HG03135 (cell line): Measurements from ENCODE around the gene SLC22A23.

Experiments used
- ATAC-seq: cut with Tn5 transposase; IDR thresholded peaks from one replicate; pipeline ENCODE4 v1.9.1; 2021; ENCODE audit warnings: mild to moderate bottlenecking, moderate library complexity; ENCODE audit not compliant: unreplicated experiment

Gene SLC22A23

DNA sequence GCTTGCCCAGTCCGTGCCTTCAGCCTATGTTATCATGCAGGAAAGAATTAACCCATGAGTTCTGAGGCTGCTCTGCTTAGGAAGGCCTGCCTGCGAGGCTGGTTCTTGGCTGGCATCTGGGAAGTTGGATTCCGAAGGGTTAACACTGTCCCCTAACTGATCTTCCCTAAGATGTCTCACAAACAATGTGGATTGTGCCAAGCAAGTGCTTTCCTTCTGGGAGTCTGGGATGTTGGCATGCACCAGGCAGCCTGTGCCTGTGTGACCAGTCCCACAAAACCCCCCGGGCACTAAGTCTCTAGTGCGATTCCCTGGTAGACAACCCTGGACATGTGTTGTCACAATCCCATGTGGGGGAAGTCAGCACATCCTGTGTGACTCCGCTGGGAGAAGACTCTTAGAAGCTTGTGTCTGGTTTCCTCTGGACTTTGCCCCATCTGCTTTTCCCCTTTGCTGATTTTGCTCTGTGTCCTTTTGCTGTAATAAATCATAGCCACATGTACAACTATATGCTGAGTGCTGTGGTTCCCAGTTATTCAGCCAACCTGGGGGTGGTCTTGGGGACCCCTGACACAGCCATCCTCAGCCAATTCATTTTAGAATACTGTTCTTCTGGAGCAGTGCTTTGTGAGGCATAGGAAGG lies 83.8 kb downstream of the SLC22A23 start:
- no peak for ATAC-seq

DNA sequence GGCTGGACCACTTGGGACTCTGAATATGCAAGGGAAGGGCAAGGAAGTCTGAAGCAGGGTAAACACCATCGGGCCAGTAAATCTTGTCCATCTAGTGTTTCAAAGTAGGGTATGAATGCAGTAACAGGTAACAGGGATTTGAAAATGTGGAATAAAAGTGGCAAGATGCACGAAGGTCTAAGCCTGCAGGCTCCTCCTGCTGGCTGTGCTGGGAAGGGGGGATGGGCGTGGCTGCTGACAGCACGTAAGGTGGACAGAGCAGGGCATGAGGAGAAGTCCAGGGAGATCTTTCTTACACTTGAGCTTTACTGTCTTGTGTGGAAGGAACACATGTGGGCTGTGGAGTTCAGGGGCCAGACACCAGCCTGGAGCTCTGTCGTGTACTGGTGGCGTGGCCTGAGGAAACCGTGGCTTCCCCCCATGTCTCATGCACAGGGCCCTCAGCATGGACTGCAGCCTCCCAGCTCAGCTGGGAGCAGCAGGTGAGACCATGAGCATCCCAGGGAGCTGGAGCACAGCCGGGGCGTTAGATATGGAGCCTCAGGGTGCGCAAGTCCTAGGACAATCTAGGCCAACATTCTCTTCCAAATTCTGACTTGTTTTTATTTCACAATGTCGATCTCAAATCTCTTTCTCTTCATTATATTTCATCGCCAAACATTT lies 84.5 kb downstream of the SLC22A23 start:
- ATAC-seq, result no peak

DNA sequence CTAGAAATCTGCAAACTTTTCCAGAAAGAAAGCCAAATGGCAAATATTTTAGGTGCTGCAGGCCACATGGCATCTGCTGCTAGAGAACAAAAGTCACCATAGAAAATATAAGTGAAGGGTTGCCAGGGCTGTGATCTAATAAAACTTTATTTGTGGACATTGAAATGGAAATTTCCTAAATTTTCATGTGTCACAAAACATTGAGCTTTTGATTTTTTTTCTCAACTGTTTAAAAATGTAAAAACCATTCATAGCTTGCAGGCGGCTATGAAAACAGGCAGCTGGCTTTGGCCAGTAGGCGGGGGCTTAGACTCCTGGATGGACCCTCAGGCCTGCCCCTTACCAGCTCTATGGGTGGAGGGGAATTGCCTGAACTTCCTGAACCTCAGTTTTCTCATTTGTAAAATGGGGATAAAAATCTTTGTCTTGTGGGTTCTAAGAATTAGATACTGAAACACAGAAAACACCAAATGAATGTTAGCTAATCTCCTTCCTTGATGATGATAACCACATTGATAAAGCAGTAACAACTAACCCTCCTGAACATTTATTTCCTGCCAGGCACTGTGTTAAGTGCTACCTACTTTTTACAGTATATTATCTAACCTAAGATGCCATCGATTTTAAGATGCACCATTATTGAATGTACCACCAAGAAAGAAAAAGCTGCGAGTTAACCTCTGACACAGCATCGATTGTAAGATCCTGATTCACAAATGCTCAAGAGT lies 85.5 kb downstream of the SLC22A23 start:
- no peak for ATAC-seq

DNA sequence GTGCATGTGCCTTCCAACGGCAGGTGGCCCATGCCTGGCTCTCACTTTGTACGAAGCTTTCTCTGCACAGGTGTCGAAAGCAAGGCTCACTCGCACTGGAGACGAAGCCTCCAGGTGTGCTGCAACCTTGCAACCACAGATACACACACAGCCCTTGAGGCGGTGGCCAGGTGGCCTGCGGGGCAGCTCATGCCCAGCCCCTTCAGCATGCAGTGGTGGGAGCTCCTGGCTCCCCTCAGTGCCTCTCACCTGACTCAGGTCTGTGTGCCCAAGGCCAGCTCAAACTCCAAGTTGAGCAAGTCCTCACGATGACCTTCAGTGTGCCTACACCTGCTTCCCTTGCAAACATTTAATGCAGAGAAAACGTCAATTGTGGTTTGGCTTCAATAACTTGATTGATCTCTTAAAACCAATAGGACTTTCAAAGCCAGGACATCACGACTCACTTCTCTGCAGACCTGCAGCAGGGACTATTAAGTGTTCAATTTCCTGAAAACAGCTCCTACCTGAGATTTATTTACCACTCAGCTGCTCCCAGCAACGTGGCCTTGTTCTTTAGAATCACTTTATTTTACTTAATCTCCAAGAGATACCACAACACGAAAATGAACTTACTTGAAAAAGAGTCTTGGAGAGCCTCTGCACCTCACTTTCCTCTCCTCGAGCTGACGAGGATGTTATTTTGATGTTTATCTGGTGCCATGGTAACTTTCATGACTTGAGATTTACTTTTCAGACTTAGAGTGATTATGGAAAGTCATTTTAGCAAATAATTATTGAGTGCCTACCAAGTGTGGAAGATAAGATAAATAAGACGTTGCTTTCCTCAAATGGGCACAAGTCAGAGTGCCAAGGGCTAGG lies 86.3 kb downstream of the SLC22A23 start:
- no peak for ATAC-seq

DNA sequence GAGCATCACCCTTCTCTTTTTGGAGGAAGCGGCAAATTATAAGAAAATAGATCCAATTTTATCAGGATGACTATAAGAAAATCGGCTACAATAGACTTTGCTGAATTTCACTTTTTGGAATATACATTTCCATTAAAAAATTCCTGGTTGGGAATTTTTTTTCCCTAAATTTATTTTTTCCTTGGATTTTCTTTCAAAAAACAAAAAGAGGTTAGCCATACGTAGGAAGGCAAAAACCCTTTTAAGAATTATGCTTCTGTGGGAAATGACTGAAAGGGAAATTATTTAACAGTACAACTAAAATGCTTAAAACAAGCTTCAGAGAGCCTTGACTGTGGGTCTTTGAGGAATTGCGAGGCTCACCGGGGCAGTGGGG lies 86.9 kb downstream of the SLC22A23 start:
- ATAC-seq, result no peak

DNA sequence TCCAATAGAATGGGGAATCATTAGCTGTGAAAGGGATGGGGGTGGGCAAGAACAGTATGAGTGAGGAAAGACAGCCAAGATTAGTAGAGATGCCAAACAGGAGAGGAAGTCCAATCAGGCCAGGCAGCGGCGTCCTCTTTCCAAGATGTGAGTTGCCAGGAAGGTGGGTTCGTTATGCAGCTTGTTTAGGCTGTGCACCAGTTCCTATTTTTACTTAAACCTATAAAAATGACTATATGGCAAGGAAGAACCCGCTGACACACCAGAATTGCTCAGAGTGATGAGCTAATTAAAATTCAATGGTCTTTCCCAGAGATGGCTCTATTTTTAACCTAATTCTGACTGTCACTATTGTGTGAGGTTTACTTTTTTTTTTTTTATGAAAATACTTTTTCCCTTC lies 88.2 kb downstream of the SLC22A23 start:
- no peak for ATAC-seq

DNA sequence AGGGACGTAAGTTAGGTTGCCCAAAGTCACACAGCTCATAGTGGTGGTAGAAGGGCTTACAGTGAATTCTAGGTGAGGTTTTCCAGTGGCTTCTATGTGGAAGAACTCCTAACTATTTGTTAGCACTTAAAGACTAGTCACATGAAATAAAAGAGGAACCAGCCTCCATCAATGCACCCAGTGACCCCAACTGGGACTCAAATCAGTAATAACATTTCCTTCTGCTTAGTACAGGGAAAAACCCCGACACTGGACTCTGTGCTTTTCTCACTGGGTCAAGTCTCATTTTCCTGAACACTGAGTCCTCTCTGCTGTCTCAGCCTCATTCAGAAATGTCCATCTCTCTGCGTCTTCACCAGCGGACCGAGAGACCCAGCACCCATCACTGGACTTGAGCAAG lies 89.2 kb downstream of the SLC22A23 start:
- no peak for ATAC-seq

DNA sequence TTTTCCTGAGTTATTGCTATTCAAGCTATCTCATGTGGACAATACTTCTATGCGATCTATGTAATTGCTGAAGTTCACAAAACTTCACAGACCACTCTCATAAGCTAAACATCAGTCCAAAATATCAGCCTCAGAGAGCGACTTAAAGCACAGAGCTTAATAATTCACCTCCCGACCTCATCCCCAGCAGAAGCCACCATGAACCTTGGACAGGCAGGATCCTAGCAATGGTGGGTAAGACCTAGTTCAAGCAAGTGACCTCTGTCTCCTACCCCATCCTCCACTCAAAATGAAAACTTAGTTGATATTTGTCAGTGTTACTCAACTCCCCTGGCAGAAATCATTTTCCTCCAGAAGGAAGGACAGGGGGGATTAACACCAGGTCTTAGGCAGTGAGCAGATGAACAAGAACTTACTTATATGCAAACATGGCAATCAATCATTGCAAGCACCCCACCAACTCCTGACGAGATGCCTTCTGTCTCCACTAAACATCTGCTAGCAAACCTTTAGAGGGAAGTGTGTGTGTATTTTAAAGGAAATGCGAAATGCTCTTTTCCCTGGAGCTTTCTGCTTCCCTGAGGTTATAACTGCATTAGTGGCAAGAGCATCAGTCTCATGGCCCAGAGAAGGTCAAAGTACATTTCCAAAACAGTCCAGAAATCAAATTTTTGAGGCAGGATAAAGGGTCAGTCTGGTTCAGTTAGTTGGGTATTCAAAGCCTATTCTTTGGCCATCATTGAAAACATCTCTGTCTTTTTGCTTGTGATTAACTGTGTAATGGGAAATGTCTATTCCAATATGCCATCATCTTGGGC lies 90.0 kb downstream of the SLC22A23 start:
- ATAC-seq, result no peak

DNA sequence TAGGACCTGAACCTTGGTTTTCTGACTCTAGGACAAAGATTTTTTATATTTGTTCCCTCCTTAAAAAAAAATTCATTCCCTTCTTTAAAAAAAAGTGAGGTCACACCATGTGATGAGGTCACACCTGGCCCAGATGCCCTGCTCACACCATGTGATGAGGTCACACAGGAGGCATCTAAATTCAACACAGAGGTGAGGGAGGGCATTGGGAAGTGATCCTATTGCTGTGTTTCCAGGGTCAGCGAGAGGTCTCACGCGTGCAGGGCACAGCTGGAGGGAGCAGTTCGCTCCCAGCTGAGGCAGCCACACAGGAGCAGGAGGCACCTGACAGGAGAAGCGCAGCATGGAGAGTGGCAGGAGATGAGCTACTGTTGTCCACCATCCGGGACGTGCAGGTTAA lies 92.5 kb downstream of the SLC22A23 start:
- no peak for ATAC-seq

DNA sequence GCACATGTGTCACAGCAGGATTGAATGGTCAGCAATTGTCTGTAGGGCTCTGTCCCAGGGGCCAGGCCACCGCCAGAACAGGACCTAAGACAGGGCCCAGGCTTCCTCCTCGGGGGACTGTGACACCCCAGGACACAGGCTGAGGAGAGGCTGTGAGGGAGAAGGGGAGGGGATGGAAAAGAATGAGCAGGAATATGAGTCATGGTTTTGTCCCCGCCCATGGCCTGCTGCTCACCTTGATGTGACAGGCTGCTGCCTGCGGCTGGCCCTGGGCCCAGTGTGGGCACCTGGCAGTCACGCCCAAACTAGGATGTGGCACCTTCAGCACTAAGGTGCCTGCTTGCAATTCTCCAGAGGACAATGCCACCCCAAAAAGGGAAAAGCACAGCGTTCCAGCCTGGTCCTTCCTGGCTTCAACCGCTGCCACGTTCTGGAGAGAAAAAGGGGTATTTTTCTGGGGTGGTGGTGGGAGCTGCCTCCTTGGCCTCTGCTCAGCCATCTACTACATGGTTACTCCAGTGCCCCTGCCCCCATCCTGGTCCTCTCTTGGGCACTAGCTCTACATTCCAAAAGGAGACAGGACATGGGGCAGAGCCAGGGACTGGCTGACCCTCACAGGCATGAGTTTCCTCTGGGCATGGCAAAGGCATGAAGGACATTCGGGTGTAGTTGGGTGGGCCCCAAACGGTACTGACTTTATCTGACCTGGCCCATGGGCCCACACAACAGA lies 93.4 kb downstream of the SLC22A23 start:
- ATAC-seq, result no peak

DNA sequence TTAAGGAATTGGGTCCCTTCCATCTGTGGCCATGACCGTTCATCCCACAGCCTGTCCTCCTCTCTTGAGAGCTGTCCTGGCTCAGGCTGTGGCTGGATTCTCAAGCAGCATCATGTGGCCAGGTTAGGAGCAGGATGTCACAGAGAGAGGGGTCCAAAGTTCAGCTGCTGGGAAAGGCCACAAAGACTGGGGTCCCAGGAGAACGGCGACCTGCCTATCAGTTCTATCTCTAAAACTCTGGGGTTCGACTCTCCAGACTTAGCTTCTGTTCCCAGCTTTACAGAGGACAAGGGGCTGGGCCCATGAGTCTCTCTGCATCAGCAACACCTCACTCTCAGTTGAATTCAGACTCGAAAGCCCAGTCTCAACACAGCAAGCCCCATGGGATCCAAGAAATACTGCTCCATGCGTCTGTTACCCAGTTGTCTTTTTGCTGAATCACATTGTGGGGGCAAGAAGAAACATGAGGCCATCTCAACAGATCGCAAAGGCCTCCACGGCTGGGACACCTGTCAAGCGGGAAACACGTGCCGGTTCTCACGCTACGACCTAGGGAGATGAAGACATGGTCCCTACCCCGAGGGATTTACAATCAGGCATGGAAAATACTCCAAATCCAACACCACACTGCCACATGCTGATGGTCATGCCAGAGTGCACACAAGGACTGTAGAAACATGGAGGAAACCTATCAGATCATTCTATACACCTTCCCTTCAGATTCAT lies 95.4 kb downstream of the SLC22A23 start:
- no peak for ATAC-seq

DNA sequence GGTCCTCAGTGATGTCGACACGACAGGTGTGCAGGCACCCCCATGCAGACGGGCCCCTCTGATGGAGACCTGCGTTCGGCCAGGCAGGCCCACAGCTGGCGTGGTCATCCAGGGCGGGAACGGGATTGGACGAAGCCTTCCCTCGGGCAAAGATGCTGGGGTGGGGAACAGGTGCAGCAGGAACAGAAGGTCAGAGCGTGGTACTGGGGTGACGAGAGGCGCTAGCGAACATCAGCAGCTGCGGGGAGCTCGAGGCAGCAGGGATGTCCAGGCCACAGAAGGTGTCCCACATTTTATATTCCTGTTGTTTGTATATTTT lies 96.2 kb downstream of the SLC22A23 start:
- ATAC-seq, result no peak

DNA sequence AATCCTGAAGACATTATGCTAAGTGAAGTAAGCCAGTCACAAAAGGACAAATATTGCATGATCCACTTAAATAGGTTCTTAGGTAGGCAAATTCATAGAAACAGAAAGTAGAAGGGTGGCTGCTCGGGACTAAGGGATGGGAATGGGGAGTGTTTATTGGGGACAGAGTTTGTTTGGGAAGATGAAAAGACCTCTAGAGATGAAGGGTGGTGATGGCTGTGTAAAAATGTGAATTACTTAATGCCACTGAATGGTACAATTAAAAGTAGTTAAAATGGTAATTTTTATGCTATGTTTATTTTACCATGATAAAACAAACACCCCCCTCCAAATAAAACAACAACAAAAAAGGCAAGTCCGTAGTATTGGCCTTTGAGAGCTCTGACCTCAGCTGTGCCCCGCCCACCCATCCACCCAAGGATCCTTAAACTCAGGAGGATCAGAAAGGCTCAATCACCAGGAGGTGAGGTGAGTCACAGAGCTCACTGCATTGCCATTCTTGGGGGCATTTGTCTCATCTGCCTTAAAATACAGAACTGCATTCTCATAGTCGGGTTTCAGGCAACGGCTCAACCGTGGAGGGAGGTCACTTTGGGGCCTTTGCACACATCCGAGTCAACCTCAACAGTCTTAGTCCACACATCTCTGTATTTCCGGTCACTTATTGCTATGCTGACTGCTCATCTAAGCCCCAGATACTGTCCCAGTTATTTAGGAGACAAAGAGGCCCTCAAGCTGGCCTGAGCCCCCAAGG lies 96.7 kb downstream of the SLC22A23 start:
- no peak for ATAC-seq

DNA sequence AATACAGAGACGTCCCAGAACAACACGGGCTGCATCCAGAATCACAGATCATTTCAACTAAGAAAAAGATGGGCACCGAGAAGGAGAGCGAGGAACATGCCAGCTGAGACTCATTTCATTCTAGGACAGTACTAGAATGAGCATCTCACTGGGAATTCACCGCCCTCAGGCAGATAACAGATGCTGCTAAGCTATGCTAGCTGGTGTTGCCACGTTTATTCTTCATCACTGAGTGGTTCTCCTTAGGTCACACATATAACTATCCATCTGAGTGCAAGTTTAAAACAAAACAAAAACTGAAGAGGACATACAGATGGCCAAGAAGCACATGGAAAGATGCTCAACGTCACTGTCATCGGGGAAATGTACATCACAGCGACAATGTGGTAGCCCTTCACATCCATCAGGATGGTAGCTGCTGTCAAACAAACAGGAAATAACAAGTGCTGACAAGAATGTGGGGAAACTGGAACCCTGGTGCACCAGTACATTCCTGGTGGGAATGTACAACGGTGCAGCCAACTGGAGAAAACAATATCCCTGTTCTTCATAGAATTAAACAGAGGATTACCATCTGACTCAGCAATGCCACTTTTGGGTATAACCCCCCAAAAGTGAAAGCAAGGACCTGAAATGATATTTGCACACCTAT lies 97.6 kb downstream of the SLC22A23 start:
- no peak for ATAC-seq

DNA sequence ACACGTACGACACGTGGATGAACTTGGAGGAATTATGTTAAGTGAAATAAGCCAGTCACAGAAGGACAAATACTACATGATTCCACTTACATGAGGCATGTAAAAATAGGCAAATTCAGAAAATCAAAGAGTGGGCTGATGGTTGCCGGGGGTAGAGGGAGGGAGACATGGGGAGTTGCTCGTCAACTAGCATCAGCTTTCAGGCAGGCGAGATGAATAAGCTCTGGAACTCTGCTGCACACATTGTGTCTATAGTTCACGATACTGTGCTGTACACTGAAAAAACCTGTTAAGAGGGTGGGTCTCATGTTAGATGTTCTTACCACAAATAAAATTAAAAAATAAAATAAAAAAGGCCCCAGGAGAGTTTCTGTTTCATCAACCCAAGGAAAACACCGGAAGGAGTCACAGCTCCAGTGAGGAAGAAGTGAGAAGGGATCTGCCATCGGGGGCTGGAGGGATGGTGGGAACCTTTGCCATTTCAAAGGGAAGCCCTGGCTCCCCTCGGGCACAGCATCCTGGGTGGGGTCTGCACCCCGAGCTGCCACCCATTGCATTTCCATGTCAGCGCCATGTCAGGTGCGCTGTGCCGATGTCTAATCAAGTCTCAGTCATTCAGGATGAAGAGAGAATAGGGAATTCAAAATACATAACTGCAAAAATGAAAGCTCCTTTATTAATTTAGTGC lies 98.3 kb downstream of the SLC22A23 start:
- no peak for ATAC-seq

DNA sequence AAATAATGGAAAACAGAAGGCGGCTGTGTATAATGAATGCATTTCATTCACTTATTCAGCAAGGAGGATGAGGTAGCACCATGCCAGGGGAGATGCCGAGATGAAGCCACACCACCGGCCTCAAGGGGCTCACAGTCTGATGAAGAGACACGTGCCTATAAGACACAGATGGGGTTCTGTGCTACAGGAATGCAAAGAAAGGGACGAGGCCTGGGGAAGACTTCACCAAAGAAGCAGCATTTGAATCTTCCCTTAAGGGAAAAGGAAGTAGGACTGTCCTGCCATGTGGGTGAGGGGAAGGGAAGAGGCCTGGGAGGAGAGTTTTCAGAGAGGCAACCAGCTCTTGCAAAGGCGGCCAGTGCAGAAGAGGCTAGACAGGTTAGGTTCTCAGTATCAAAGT lies 99.2 kb downstream of the SLC22A23 start:
- no peak for ATAC-seq

DNA sequence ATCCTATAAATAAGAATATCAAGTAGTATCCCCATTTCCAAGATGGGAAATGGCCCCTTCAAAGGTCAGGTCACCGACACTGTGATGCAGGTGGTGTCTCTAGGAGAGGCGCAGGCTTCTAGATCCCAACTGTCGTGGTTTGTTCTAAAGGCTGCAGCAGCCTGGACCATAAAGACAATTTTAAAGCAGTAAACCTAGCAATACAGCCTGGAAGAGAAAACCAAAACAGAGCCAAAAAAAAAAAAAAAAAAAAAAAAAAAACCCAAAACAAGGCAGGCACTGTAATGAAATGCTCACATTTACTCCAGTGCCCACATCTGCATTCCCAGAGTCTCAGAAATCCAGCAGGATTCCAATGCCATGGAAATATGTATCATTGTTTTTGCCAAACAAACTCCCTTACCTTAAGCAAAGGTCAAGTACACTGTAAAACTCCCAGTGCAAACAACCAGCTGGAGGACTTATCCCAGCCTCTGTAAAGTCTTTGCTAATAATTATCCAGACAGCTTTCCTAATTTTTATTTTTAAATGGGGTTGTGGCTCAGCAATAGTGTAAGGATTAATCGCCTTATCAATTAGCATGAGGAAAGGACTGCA lies 99.9 kb downstream of the SLC22A23 start:
- no peak for ATAC-seq
